Left cardiac atrium (tissue), 4 donors: Measurements from ENCODE around the gene AHRR. TPM values are rescaled to one million over a fixed set of nuclear protein-coding genes. Genes with fewer than 3 reads are reported as not detected.
A peak's percentile ranks its signal among the peaks of the same experiment; 100 is the strongest.
"Not testable (repeated sequence)": the region's sequence is repeated elsewhere in the genome, so short reads cannot be mapped to it uniquely, and the experiment has no call there.

Experiments
- ATAC-seq, 2 donors: fragments of 200-7000 bp; cut with Tn5 transposase; one replicate each; pipeline ENCODE4 v1.9.1; 2020; ENCODE audit warnings: mild to moderate bottlenecking in 2 of 2, moderate library complexity in 2 of 2
- DNase-seq: peaks from one replicate; pipeline ENCODE4 v3.0.0-alpha.2; 2020
- intact Hi-C, 2 donors: fragments of 100-400 bp; cut with DNase I; formaldehyde crosslinking; loops; one replicate each; pipeline versions ENCODE4 v1.14.1 to v1.15.1; 2022 to 2023
- total RNA-seq, 2 donors: library from RNA; stranded (reverse); fragmentation: NEBNext Ultra II Directional; extraction: Animal tissue kit (Norgen Biotek cat#: 25700); gene quantifications; one replicate each; pipeline ENCODE4 v1.2.1, GENCODE V29; 2021
- donor health status: DM: no; HTN: yes; CAD: no.
- donor health status: DM: no; HTN: yes; CAD: no; lungs with severe emphysema.
- donor health status: DM: yes; HTN: yes; CAD: no.
- donor health status: Dilated cardiomyopathy.

The AHRR gene
- total RNA-seq, 2 donors from 2014 or later = 1.9 to 3.8 TPM

- ATAC-seq, intact Hi-C loops: not testable (repeated sequence)
- peak; percentile 8 for DNase-seq
These were observed 76.6 kb downstream of the AHRR start for GRCh38 chr5:398141-398474.

- intact Hi-C loops = no loop called here
- DNase-seq (peak; percentile 15), ATAC-seq (no peak)
These were observed 77.2 kb downstream of the AHRR start for GRCh38 chr5:398475-399295.

DNA sequence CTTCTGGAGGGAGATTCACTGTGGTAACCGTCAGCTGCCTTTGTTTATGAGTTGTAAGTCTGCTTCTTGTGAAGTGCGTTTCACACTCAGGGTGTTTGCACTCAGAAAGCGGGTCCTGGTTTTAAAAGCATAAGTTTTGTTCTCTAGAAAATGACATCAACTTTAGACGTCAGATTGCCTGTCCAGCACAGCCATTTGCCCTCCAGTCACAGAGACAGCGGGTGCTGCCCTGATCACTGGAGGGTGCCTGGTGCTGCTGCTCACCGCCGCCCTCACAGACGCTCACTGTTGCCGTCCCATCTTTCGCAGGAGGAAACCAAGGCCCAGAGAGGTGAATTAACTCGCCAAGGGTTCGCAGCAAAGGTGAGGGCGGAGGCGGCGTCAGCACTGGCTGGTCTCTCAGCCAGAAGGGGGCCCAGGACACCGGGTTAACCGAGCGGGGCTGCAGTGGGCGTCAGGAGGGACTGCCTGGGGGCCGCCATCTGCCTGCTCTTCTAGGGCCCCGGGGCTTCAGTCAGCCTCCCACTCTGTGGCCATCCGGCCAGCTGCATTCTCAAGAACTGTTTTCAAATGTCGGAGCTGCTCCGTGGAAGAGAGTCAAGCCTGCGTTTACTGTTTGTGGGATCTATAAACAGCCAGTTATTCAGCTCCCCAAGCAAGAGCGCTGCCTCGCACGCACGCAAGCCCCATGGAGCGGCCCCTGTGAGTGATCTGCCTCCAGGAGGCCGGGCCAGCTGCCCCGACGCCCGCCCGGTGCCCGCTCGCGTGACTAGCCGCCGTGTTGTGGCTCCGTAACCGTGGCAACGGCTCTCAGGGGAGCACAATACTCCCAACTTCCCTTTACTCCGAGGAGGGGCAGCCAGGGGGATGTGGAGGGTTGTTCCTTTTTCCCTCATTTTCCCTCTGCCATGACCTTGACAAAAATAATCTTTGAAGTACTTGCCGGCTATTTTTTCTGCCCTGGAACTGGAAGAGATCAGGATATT lies 78.1 kb downstream of the AHRR start:
- intact Hi-C loops = no loop called here

GRCh38 chr5:400282-401145 lies 79.0 kb downstream of the AHRR start:
- DNase-seq = peak; percentile 17
- intact Hi-C loops = no loop called here

More for the DNA sequence above, 78.1 kb downstream of the AHRR start:
- ATAC-seq (peak; percentile 90 to 91), DNase-seq (peak; percentile 90)

GRCh38 chr5:401146-402034 lies 79.9 kb downstream of the AHRR start:
- intact Hi-C loops = no loop called here
- DNase-seq = peak; percentile 20
- ATAC-seq = no peak

More at GRCh38 chr5:400282-401145, 79.0 kb downstream of the AHRR start:
- ATAC-seq = no peak

DNA sequence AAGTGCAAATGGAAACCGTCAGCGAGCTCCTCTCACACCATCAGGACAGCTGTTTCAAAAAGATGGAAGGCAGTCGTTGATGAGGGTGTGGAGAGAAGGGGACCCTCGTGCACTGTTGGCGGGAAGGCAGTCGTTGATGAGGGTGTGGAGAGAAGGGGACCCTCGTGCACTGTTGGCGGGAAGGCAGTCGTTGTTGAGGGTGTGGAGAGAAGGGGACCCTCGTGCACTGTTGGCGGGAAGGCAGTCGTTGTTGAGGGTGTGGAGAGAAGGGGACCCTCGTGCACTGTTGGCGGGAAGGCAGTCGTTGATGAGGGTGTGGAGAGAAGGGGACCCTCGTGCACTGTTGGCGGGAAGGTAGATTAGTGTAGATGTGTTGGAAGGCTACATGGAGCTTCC lies 80.7 kb downstream of the AHRR start:
- intact Hi-C loops, ATAC-seq, DNase-seq: not testable (repeated sequence)

DNA sequence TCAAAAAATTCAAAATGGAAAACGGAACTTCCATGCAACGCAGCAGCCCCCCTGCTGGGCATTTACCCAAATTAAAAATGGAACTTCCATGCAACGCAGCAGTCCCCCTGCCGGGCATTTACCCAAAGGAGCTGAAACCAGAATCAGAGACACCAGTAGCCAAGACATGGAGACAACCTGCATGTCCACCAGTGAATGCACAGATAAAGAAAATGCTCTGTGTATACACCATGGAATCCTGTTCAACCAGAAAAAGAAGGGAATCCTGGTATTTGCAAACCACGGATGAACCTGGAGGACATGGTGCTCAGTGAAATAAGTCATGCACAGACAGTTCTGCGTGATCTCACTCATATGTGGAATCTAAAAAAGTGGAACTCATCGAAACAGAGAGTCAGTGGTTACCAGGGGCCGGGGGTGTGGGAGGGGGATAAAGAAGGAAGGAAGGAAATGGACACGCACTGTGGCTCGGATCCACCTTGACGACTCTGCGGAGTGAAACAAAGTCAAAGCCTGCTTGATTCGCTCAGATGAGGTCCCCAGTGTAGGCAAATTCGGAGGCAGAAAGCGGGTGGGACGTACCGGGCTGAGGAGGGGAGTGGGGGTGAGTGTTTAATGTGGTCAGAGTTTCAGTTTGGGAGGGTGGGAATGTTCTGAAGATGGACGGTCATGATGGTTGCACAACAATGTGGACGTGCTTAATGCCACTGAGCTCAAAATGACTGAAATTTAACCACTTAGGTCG lies 81.3 kb downstream of the AHRR start:
- ATAC-seq (no peak), DNase-seq (no peak)
- intact Hi-C loops = no loop called here

- ATAC-seq (no peak), DNase-seq (no peak)
- intact Hi-C loops = no loop called here
These were observed 82.5 kb downstream of the AHRR start for GRCh38 chr5:403995-404394.

GRCh38 chr5:404666-405241 lies 83.2 kb downstream of the AHRR start:
- intact Hi-C loops = no loop called here
- DNase-seq (no peak), ATAC-seq (no peak)

DNA sequence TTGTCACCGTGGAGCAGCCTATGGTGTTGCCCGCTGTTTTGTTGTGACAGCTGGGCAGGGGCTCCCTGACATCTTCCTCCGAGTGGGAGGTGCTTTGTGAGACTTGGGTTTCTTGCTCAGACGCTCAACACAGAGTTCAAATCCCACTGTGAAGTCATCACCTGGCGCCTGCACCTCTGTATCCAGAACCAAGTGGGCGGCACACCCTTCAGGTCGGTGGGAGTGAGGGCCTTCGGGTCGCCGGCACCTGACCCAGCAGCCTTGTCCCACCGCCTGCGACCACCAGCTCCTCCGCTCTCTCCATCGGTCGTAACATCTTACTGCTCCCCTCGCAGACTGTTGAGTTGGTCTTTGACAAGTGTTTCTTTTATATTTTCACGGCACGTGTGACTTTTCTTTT lies 83.9 kb downstream of the AHRR start:
- ATAC-seq = no peak
- DNase-seq = no peak
- intact Hi-C loops = no loop called here

GRCh38 chr5:406041-406440 lies 84.5 kb downstream of the AHRR start:
- intact Hi-C loops = no loop called here
- ATAC-seq (no peak), DNase-seq (no peak)

DNA sequence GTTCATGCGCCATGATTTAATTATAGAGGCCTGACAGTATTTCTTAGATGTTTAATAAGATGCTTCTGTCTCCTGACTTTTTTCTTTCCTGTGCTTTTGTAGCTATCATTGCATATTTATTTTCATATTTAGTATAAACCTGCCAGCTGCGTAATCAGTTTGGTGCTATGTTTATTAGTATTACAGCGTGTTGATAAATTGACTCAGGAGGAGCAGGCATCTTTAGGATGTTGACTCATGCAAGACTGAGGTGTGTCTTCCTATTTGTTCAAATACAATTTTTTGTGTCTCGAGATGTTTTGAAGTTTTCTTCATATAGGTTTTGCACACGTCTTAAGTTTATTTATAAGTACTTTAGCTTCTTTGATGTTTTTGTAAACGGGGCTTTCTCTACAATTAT lies 85.5 kb downstream of the AHRR start:
- ATAC-seq (no peak), DNase-seq (no peak)
- intact Hi-C loops = no loop called here

GRCh38 chr5:407801-408268 lies 86.3 kb downstream of the AHRR start:
- intact Hi-C loops = no loop called here
- ATAC-seq = no peak
- no peak for DNase-seq

DNA sequence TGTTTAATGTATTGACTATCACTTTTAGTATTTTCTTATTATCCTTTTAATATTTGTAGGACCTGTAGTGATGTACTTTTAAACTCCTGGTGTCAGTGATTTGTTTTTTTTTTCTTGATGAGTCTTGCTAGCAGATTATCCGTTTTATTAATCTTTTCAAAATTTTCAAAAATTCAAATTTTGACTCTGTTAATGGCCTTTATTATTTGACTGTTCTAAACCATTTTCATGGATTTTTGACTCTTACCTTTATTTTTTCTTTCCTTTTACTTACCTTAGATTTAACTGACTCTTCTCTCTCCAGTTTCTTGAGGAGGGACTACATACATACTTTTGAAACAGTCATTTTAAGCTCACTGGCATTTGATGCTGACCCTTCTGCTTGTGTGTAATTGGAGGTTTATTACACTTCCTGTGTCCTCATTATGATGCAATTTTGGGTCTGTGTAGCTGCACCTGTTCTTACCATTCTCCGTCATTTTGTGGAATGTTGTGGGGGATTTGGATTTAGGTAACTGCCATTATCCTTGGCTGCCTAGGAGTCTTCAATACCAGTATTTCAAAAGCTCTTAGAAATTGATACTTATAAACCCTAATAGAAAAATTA lies 89.5 kb downstream of the AHRR start:
- DNase-seq = no peak
- intact Hi-C loops = no loop called here
- ATAC-seq = no peak

DNA sequence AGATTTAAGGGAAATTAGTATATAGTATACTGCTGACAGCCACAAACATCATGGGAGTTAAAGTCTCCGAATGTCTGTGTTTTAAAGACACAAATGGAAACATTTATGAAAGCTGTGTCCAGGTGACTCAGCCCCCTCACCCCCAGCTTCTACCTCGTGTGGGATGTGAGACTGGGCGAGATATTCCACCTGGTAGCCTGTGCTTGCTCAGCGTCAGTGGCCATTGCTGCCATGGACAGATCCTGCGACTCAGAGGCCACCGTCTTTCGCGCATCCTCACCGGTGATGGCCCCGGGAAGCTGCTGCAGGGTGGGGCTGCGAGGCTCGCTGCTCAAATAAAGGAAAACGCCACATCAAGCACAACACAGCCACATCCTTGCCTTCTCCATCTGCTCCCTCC lies 90.2 kb downstream of the AHRR start:
- intact Hi-C loops = no loop called here

GRCh38 chr5:414991-415927 lies 93.7 kb downstream of the AHRR start:
- peak; percentile 91 for DNase-seq
- intact Hi-C loops = not testable (repeated sequence)
- peak in 1 of 2 donors; percentile 95 for ATAC-seq

More for the DNA sequence above, 90.2 kb downstream of the AHRR start:
- ATAC-seq = no peak
- DNase-seq = no peak
